ENCODE measurements around the gene PVALB. TPM values are rescaled to one million over a fixed set of nuclear protein-coding genes. Genes with fewer than 3 reads are reported as not detected.

PVALB gene
- total and polyA plus RNA-seq, 4 donors, result 0.56 to 3.4 (median 1.1) TPM

DNA sequence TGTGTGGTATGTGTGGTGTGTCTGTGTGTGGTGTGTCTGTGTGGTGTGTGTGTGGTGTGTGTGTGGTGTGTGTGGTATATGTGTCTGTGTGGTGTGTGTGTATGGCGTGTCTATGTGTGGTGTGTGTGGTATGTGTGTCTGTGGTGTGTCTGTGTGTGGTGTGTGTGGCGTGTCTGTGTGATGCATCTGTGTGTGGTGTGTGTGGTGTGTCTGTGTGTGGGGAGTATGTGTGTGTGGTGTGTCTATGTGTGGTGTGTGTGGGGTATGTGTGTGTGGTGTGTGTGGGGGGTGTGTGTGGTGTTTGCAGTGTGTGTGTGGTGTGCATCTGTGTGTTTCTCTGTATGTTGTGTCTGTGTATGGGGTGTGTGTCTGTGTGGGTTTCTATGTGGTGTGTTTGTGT is 7.8 kb upstream of the PVALB start:
- no peak overlapping the region for H3K27ac ChIP-seq (ENCODE audit: low read depth in 1 of 2, low read length in 2 of 2)
- H3K4me1 ChIP-seq (ENCODE audit: control insufficient read depth in 4 of 4, insufficient read depth in 4 of 4, low read length in 3 of 4), result no peaks in the 10 kb centered on the region
- peaks cover 0 to 2% (median 0%) of the 10 kb centered on the region in 4 donors for H3K27me3 ChIP-seq (ENCODE audit: control insufficient read depth in 4 of 4, insufficient read depth in 4 of 4, low read length in 3 of 4)
- 93% methylated on average over 2 of the region's 2 CpGs for WGBS
- no peak for DNase-seq (ENCODE audit: low spot score)
- TF ChIP-seq JUND (IDR thresholded peaks at IDR 0.05) (no peak), NR2F2 (IDR thresholded peaks at IDR 0.05) (no peak), TAF1 (conservative IDR thresholded peaks at IDR 0.05) (no peak), GABPA (IDR thresholded peaks at IDR 0.05 in 1 of 2, conservative IDR thresholded peaks at IDR 0.05 in 1 of 2) (no peak), RXRA (IDR thresholded peaks at IDR 0.05) (no peak), FOXA2 (IDR thresholded peaks at IDR 0.05) (no peak), MAX (IDR thresholded peaks at IDR 0.05) (no peak), HNF4G (IDR thresholded peaks at IDR 0.05) (no peak), EGR1 (IDR thresholded peaks at IDR 0.05; ENCODE audit: low read depth in 2 of 2) (no peak), CTCF (IDR thresholded peaks at IDR 0.05; ENCODE audit: low read depth, low read length, missing input control) (no peak), RAD21 (IDR thresholded peaks at IDR 0.05) (no peak), FOXA1 (IDR thresholded peaks at IDR 0.05) (no peak), SP1 (IDR thresholded peaks at IDR 0.05) (no peak)
- TF ChIP-seq, protein P1, sequence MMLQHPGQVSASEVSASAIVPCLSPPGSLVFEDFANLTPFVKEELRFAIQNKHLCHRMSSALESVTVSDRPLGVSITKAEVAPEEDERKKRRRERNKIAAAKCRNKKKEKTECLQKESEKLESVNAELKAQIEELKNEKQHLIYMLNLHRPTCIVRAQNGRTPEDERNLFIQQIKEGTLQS (IDR thresholded peaks at IDR 0.05), result no peak
- TF ChIP-seq, protein P2, sequence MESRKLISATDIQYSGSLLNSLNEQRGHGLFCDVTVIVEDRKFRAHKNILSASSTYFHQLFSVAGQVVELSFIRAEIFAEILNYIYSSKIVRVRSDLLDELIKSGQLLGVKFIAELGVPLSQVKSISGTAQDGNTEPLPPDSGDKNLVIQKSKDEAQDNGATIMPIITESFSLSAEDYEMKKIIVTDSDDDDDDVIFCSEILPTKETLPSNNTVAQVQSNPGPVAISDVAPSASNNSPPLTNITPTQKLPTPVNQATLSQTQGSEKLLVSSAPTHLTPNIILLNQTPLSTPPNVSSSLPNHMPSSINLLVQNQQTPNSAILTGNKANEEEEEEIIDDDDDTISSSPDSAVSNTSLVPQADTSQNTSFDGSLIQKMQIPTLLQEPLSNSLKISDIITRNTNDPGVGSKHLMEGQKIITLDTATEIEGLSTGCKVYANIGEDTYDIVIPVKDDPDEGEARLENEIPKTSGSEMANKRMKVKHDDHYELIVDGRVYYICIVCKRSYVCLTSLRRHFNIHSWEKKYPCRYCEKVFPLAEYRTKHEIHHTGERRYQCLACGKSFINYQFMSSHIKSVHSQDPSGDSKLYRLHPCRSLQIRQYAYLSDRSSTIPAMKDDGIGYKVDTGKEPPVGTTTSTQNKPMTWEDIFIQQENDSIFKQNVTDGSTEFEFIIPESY (IDR thresholded peaks at IDR 0.05), result no peak
- TF ChIP-seq, protein P3, sequence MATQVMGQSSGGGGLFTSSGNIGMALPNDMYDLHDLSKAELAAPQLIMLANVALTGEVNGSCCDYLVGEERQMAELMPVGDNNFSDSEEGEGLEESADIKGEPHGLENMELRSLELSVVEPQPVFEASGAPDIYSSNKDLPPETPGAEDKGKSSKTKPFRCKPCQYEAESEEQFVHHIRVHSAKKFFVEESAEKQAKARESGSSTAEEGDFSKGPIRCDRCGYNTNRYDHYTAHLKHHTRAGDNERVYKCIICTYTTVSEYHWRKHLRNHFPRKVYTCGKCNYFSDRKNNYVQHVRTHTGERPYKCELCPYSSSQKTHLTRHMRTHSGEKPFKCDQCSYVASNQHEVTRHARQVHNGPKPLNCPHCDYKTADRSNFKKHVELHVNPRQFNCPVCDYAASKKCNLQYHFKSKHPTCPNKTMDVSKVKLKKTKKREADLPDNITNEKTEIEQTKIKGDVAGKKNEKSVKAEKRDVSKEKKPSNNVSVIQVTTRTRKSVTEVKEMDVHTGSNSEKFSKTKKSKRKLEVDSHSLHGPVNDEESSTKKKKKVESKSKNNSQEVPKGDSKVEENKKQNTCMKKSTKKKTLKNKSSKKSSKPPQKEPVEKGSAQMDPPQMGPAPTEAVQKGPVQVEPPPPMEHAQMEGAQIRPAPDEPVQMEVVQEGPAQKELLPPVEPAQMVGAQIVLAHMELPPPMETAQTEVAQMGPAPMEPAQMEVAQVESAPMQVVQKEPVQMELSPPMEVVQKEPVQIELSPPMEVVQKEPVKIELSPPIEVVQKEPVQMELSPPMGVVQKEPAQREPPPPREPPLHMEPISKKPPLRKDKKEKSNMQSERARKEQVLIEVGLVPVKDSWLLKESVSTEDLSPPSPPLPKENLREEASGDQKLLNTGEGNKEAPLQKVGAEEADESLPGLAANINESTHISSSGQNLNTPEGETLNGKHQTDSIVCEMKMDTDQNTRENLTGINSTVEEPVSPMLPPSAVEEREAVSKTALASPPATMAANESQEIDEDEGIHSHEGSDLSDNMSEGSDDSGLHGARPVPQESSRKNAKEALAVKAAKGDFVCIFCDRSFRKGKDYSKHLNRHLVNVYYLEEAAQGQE (IDR thresholded peaks at IDR 0.05), result no peak
- no peaks in the 10 kb centered on the region for H3K36me3 ChIP-seq (ENCODE audit: control insufficient read depth in 4 of 4, insufficient read depth in 3 of 4, low read depth in 1 of 4, low read length in 3 of 4)
- H3K9ac ChIP-seq (ENCODE audit: low read depth in 1 of 2, low read length in 2 of 2), result no peak overlapping the region
- H3K9me3 ChIP-seq (ENCODE audit: control insufficient read depth in 4 of 4, low read length in 3 of 4), result no peaks in the 10 kb centered on the region
- H3K4me3 ChIP-seq (ENCODE audit: low read depth in 1 of 3, low read length in 3 of 3), result no peak overlapping the region

Data from liver (tissue), 9 donors.